DMS 273 (cell line): ENCODE data around the gene PITPNC1.
"Not testable (repeated sequence)": the region's sequence is repeated elsewhere in the genome, so short reads cannot be mapped to it uniquely, and the experiment has no call there.

Experiments used
- DNase-seq: peaks from one replicate; lab custom pipeline; 2025; ENCODE audit not compliant: unreplicated experiment; lab: John Stamatoyannopoulos, UW

PITPNC1 gene

GRCh38 chr17:67504182-67504581 is 127.1 kb downstream of the PITPNC1 start:
- DNase-seq = no peak

GRCh38 chr17:67506966-67507365 is 129.9 kb downstream of the PITPNC1 start:
- no peak for DNase-seq

GRCh38 chr17:67509390-67510287 is 132.6 kb downstream of the PITPNC1 start:
- DNase-seq = peak; percentile 12

GRCh38 chr17:67511012-67511411 is 133.9 kb downstream of the PITPNC1 start:
- no peak for DNase-seq

GRCh38 chr17:67511804-67512203 is 134.7 kb downstream of the PITPNC1 start:
- no peak for DNase-seq

- peak; percentile 84 for DNase-seq
These were observed 137.9 kb downstream of the PITPNC1 start for GRCh38 chr17:67514998-67515397.

- peak; percentile 39 for DNase-seq
These were observed 138.5 kb downstream of the PITPNC1 start for GRCh38 chr17:67515490-67516083.

GRCh38 chr17:67516571-67516970 is 139.5 kb downstream of the PITPNC1 start:
- DNase-seq = not testable (repeated sequence)

GRCh38 chr17:67517325-67517724 is 140.2 kb downstream of the PITPNC1 start:
- no peak for DNase-seq

GRCh38 chr17:67518876-67519275 is 141.8 kb downstream of the PITPNC1 start:
- DNase-seq = no peak

- no peak for DNase-seq
These were observed 142.7 kb downstream of the PITPNC1 start for GRCh38 chr17:67519801-67520251.

- no peak for DNase-seq
These were observed 143.3 kb downstream of the PITPNC1 start for GRCh38 chr17:67520252-67520906.

- DNase-seq = no peak
These were observed 144.1 kb downstream of the PITPNC1 start for GRCh38 chr17:67520916-67521774.

- no peak for DNase-seq
These were observed 144.6 kb downstream of the PITPNC1 start for GRCh38 chr17:67521775-67522069.

- DNase-seq = peak; percentile 39
These were observed 146.0 kb downstream of the PITPNC1 start for GRCh38 chr17:67523101-67523500.

GRCh38 chr17:67525239-67526135 is 148.4 kb downstream of the PITPNC1 start:
- no peak for DNase-seq

GRCh38 chr17:67526700-67527099 is 149.6 kb downstream of the PITPNC1 start:
- no peak for DNase-seq

- peak; percentile 85 for DNase-seq
These were observed 151.8 kb downstream of the PITPNC1 start for GRCh38 chr17:67528751-67529436.

- peak; percentile 37 for DNase-seq
These were observed 154.2 kb downstream of the PITPNC1 start for GRCh38 chr17:67531291-67531690.
